ENCODE measurements around the gene ACADVL.
"Not testable (repeated sequence)": the region's sequence is repeated elsewhere in the genome, so short reads cannot be mapped to it uniquely, and the experiment has no call there.

DNA sequence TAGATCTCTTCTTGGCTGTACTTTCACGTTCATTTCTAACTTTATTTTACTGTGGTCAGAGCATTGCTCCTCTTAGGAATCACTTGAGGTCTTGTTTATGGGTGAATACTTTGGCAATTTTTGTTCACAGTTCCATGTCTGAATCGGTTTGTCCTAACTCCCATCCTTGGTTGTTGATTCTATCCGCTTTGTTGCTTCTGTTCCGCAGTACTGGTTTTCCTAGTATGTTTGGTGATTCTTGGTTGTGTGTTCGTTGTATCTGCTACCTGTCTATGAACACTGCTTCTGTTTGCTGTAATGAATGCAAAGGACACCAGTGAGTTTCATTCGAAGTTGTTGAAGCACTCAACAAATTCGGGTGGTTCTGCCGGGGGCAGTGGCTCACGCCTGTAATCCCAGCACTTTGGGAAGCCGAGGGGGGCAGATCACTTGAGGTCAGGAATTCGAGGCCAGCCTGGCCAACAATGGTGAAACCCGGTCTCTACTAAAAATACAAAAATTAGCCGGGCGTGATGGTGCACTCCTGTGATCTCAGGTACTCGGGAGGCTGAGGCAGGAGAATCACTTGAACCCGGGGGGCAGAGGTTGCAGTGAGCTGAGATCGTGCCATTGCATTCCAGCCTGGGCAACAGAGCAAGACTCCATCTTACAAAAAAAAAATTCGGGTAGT, 47.1 kb upstream of the ACADVL start:
- TF ChIP-seq, protein P1, sequence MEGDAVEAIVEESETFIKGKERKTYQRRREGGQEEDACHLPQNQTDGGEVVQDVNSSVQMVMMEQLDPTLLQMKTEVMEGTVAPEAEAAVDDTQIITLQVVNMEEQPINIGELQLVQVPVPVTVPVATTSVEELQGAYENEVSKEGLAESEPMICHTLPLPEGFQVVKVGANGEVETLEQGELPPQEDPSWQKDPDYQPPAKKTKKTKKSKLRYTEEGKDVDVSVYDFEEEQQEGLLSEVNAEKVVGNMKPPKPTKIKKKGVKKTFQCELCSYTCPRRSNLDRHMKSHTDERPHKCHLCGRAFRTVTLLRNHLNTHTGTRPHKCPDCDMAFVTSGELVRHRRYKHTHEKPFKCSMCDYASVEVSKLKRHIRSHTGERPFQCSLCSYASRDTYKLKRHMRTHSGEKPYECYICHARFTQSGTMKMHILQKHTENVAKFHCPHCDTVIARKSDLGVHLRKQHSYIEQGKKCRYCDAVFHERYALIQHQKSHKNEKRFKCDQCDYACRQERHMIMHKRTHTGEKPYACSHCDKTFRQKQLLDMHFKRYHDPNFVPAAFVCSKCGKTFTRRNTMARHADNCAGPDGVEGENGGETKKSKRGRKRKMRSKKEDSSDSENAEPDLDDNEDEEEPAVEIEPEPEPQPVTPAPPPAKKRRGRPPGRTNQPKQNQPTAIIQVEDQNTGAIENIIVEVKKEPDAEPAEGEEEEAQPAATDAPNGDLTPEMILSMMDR (IDR thresholded peaks at IDR 0.05): not testable (repeated sequence)
- not testable (repeated sequence) for TF ChIP-seq POLR2AphosphoS5 (IDR thresholded peaks at IDR 0.05); POLR2A (IDR thresholded peaks at IDR 0.05; ENCODE audit: low read depth); EP300 (IDR thresholded peaks at IDR 0.05)

Data from esophagus muscularis mucosa (tissue), 4 donors.